Renal pelvis (tissue), 4 donors: Measurements from ENCODE around the gene EGR1. TPM values are rescaled to one million over a fixed set of nuclear protein-coding genes. Genes with fewer than 3 reads are reported as not detected.
"Not testable (repeated sequence)": the region's sequence is repeated elsewhere in the genome, so short reads cannot be mapped to it uniquely, and the experiment has no call there.

Source experiments
- DNase-seq: peaks from one replicate; pipeline ENCODE4 v3.0.0-alpha.2; 2013
- polyA plus RNA-seq, 3 donors: library from polyadenylated mRNA; unstranded; fragments of 120-200 nt; gene quantifications; one replicate each; pipeline ENCODE4 v1.2.1, GENCODE V29; 2013; ENCODE audit not compliant: insufficient read length in 3 of 3

The EGR1 gene
- polyA plus RNA-seq, 3 donors = 43.5 to 66.2 (median 58.3) TPM

DNA sequence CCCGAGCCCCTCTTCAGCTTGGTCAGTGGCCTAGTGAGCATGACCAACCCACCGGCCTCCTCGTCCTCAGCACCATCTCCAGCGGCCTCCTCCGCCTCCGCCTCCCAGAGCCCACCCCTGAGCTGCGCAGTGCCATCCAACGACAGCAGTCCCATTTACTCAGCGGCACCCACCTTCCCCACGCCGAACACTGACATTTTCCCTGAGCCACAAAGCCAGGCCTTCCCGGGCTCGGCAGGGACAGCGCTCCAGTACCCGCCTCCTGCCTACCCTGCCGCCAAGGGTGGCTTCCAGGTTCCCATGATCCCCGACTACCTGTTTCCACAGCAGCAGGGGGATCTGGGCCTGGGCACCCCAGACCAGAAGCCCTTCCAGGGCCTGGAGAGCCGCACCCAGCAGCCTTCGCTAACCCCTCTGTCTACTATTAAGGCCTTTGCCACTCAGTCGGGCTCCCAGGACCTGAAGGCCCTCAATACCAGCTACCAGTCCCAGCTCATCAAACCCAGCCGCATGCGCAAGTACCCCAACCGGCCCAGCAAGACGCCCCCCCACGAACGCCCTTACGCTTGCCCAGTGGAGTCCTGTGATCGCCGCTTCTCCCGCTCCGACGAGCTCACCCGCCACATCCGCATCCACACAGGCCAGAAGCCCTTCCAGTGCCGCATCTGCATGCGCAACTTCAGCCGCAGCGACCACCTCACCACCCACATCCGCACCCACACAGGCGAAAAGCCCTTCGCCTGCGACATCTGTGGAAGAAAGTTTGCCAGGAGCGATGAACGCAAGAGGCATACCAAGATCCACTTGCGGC is 1.8 kb downstream of the EGR1 start:
- DNase-seq = no peak

DNA sequence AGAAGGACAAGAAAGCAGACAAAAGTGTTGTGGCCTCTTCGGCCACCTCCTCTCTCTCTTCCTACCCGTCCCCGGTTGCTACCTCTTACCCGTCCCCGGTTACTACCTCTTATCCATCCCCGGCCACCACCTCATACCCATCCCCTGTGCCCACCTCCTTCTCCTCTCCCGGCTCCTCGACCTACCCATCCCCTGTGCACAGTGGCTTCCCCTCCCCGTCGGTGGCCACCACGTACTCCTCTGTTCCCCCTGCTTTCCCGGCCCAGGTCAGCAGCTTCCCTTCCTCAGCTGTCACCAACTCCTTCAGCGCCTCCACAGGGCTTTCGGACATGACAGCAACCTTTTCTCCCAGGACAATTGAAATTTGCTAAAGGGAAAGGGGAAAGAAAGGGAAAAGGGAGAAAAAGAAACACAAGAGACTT is 2.4 kb downstream of the EGR1 start:
- DNase-seq = no peak

DNA sequence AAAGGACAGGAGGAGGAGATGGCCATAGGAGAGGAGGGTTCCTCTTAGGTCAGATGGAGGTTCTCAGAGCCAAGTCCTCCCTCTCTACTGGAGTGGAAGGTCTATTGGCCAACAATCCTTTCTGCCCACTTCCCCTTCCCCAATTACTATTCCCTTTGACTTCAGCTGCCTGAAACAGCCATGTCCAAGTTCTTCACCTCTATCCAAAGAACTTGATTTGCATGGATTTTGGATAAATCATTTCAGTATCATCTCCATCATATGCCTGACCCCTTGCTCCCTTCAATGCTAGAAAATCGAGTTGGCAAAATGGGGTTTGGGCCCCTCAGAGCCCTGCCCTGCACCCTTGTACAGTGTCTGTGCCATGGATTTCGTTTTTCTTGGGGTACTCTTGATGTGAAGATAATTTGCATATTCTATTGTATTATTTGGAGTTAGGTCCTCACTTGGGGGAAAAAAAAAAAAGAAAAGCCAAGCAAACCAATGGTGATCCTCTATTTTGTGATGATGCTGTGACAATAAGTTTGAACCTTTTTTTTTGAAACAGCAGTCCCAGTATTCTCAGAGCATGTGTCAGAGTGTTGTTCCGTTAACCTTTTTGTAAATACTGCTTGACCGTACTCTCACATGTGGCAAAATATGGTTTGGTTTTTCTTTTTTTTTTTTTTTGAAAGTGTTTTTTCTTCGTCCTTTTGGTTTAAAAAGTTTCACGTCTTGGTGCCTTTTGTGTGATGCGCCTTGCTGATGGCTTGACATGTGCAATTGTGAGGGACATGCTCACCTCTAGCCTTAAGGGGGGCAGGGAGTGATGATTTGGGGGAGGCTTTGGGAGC is 3.1 kb downstream of the EGR1 start:
- no peak for DNase-seq

DNA sequence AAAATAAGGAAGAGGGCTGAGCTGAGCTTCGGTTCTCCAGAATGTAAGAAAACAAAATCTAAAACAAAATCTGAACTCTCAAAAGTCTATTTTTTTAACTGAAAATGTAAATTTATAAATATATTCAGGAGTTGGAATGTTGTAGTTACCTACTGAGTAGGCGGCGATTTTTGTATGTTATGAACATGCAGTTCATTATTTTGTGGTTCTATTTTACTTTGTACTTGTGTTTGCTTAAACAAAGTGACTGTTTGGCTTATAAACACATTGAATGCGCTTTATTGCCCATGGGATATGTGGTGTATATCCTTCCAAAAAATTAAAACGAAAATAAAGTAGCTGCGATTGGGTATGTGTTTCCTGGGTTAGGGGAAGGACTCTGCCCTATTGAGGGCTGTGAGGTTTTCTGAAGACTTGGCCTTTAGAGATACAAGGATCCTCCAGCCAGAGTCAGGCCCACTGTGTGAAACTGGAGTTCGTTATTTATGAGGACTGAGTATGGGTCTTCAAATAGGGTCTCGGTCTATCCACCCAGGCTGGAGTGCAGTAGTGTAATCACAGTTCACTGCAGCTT is 3.8 kb downstream of the EGR1 start:
- DNase-seq = peak; percentile 76

DNA sequence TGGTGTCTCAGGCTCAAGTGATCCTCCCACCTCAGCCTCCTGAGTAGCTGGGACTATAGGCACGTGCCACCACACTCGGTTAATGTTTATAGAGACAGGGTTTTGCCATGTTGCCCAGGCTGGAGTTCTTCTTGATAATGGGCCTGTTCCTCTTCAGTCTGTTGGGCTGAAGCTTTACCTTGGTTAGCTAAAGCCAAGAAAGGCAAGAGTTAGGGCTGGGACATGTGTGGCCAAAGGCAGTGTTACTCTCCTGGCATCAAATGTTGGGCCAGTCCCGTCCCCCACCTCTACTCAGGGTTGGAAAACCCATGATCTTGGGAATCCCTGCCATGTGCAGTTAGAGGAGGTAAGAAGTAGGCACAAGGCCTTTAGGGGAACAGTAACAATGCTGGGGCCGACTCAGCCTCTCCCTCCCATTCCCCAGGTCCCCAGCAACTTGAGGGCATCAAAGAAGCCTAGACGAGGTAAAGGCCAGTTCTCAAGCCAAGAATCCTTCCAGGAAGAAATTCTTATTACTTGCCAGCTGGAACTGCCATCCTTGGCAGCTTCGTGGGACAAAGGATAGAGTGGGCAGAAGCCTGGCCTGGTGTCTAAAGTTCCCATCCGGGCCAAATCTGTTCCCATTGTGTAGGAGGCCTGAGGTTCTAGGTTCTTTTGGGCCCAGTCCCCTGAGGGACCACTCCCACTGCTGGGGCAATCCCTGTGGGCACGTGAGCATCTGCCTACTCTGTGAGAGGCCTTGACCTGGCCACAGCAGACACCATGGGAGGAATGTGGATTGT is 4.5 kb downstream of the EGR1 start:
- peak; percentile 83 for DNase-seq

DNA sequence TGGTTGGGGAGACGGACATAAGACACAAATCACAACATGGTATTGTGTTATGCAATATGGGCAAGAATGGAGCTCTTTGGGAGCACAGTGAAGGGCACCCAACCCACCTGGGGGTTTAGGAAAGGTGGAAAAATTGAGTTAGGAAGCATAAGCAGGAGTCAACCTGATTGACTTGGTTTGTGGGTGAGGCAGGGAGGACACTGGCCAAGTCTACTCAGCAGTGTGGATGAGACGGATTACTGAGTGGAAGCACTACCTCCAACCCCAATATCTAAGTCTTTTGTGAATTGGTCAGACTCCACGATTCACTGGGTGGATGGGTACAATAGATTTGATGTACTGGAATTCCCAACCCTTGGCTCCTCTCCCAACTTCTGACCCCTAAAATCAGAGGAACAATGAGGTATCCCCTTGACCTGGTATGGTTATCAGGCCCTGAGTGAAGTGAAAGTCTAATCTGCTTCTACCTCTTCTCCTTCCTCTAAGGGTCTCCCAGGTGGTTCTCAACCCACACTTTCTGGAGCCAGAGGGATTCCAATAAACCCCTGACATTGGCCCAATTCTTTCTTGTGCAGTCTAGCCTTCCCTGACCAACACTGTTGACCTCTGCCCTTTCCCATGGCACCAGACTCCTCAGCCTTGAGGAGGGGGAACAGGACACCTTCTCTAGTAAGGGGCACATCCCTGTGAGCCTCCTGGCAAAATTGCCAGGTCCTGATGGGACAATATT is 5.2 kb downstream of the EGR1 start:
- no peak for DNase-seq

DNA sequence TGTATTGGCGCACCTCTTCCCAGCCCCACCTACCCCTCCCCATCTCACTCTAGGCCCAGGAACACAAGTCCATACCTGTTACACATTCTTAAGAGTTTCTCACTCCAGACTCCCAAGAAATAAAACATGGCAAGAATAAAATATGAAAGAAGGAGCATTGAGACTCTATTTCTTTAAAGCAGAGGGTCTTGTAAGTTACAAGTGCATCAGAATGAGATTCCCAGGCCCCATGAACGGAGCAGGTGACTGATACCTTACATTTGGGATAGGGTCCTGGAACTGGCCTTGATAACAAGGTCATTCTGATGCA is 5.7 kb downstream of the EGR1 start:
- DNase-seq = no peak

DNA sequence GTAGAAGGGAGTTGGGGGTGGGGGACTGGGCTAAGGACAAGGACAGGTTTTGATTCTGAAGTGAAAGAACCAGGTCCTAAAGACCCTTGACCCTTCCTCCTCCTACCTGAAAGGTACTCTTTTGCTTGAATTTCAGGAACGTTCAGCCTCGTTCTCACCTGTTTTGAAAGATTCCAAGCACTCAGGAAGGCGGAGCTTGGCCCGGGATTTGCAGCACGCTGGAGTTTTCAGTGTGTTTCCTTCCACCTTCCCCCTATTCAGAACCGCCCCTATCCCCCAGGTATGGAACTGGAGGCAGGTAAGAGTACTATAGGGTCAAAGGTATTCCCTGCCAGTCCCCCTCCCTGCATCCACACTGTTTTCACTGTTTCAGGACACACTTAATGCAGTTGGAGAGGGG is 7.1 kb downstream of the EGR1 start:
- no peak for DNase-seq

DNA sequence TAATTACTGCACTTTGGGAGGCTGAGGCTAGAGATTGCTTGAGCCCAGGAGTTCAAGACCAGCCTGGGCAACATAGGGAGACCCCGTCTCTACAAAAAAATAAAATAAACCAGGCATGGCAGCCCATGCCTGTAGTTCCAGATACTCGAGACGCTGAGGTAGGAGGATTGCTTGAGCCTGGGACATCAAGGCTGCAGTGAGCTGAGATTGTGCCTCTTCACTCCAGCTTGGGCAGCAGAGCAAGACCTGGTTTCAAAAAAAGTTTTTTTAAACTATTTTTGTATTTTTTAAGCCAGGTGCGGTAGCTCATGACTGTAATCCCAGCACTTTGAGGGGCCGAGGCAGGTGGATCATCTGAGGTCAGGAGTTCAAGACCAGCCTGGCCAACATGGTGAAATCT is 7.9 kb downstream of the EGR1 start:
- not testable (repeated sequence) for DNase-seq

DNA sequence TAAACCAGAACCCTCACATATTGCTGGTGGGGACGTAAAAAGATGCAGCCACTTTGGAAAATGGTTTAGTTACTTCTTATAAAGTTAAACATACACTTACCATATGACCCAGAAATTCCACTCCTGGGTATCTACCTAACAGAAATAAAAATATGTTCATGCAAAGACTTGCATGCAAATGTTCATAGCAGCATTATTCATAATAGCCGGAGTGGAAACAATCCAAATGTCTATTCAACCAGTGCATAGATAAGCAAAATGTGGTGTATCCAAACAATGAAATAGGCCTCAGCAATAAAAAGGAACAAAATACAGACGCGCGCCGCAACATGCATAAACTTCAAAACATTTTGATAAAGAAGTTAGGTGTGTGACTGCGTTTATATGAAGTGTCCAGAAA is 11.6 kb downstream of the EGR1 start:
- DNase-seq = no peak

DNA sequence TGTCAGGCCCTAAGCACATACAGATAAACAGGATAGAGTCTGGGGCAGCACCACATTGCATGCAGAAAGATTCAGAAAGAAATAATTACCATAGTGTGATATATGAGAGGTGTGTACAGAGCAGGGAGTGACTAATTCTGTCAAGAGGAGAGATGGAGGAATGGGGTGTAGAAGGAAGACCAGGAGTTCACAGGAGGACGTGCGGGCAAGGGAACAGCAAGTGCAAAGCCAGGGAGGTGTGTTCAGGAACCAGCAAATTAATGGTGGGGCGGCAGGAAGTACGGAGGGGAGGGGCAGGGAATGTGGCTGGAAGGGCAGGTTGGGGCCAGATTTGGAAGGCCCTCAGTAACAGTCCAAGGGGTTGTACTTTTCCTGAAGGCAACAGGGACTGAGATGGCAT is 17.4 kb downstream of the EGR1 start:
- no peak for DNase-seq

DNA sequence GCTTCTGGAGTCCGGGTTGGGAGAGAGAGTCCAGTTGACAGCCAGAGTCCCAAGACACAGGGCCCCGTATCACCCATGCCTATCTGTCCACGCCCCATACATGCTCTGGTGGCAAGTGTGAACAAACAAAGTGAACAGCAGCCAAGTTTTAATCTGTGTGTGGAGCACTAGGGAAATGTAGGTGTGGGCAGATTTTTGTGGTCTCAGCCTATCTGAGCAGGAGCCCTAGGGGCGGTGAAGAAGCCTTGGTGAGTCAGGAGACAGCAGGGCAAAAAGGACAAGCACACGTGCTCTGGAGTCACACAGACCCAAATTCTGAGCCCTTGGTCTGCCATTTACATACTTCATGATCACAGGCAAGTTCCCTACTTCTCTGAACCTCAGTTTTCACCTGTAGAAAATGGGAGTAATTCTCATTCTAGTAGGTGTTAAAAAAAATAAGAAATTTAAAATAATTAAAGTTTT is 23.2 kb downstream of the EGR1 start:
- no peak for DNase-seq

DNA sequence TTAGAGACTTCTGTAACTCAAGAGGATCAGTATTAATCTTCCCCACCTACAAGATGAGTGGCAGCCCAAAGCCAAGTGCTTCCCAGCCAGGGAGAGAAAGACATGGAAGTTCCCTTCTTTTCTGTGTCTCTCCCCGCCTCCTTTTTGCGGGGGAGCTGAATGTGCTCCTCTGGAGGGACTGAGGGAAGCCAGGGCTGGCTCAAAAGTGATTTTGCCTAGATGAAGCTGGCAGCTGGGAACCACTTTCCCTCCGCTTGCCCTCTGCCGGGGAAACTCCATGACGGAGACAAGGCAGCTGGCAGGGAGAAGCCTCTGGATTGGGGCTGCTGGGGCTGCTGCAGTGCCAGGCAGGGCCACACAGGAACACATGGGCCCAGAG is 24.4 kb downstream of the EGR1 start:
- no peak for DNase-seq

DNA sequence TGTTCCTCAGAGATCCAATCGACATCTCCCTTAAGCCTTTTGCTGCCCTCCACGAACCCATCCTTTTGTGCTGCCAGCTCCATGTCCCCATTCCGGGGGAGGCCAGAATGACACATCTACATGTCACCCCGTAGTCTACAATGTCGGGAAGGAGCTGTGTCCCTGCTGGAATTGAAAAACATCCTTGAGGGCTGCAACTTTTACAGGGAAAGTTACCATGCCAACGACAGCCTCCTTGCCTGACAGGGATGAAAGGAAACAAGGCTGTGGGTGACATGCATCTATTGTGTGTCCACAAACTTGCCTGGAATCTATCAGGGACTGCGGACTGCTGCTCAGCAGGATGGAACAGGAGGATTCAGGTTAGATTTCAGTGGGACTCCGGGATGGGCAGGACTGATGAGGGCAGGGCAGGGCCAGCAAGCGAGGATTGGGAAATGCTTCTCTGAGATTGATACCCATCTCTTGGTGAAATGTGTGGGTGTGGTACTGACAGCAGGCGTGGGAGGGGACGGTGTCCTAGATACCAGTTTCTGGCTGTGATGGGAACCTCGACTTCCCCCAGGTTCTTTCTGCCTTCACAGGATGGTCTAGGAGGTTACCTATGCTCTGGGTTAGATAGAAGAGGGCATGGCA is 25.5 kb downstream of the EGR1 start:
- DNase-seq = no peak

DNA sequence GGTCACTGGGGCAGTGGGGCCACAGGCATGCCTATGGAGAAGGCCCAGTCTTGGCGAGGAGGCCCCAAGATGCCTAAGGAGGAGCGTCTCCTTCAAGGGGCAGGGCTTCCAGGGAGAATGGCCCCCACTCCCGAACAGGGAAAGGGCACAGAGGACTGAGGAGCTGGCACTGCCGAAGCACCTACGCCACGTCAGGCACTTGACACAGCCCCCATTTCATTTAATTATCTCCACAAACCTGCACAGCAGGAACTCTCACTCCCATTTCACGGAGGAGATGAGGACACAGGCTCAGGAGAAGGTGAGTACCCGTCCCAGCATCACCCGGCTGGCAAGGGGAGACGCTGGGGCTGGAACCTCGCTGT is 26.0 kb downstream of the EGR1 start:
- DNase-seq = no peak

DNA sequence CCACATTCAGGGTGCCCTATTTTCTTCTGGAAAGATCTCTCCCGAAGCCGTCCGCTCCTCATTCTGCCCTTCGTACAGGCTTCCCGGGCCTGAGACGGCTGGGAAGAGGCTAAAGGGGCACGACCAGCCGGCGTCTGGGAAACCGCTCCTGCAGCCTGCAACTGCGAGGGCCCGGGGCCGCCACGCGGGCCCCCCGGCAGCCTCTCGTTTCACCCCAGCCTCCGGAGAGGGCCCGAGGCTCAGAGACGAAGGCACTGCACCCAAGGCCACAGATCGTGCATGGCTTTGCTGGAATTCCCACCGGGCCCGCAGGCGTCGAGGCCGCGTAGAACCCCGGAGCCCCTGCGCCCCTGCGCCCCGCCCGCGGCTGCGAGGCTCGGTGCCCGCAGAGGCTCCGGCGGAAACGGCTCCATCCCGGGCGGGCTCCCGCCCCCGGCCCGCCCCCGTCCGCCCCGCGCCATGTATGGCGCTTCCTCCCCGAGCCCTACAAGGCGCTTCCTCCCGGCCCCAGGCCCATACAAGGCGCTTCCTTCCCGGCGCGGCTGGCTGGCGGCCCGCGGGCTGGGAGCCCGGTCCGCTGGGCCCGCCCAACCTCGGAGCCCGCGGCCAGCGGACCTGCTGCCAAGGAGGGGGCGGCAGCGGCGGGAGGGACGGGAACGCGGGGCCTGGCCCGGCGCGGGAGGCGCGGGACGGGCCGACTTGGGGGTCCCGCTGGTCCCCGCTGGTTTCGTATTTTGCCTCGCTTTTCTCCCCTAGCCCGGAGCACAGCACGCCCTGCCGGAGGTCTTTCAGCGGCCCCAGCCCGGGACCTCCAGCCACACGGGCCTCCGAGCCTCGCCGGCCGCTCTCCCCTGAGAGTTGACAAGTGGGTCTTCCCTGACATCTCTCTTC is 26.6 kb downstream of the EGR1 start:
- peak; percentile 87 for DNase-seq

DNA sequence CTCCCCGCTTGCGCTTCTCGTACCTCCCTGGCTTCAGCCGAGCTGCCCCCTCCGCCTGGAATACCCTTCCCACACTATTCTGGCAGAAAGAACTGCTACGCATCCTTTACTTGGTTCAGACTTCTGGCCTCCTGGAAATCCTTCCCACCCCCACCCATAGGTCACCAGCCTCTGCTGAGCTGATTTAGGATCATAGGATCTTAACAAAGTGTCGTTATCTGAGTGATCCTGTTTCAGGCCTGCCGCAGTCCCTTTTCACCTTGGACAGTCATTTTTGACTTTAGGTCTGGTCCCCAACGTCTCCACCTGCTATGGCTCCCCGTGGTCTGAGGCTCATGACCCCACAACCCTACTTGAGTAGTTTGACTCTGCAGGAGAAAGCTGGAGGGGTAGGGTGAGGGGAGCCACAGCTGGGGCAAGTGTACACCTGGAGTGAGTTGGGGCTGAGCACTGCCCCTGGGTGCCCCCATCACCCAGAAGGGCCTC is 27.3 kb downstream of the EGR1 start:
- no peak for DNase-seq

DNA sequence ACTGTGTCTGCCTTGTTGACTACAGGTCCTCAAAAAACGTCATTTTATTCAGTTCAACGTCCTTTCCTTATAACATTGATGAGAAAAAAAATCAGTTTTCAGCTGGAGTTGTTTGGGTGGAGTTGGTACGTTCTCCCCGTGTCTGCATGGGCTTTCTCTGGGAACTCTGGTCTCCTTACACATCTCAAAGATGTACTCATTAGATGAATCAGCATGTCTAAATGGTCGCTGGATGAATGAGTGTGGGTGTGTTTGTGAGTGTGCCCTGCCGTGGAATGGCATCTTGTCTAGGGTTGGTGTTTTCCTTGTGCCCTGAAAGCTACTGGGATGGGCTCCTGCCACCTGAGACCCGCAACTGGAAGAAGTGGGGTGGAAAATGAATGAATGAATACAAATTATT is 30.1 kb downstream of the EGR1 start:
- DNase-seq = no peak

DNA sequence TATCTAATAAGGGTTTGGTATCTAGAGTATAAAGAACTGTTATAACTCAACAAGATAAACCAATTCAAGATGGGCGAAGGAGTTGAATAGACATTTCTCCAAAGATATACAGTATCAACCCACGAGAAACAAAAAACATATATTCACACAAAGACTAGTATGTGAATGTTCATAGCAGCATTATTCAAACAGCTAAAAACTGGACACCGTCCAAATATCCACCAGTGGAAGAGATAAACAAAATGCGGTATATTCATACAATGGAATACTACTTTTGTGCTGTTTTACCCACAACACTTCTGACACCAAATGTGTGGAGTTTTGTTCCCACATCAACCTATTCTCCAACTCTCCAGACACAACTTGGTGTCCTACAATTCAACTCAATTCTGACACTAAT is 33.1 kb downstream of the EGR1 start:
- no peak for DNase-seq

DNA sequence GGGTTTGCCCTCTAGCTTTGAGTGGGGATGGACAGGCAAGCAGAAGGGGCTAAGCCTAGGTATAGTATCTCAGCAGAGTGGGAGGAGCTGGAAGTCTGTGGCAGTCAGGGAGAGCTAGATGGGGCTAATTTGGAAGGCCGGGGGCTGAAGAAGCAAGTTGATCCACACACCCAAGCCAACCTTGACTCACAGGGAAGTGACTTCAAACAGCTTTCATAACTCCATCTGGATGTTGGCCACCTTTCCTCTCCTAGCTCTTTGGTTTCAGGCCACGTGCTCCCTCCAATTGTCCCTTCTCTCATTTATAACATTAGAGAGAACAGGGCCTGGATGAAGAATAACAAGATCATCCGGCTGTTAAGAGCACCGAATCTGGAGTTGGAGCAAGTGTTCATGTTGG is 36.8 kb downstream of the EGR1 start:
- DNase-seq = no peak
